ENCODE measurements around the gene IER5. TPM values are rescaled to one million over a fixed set of nuclear protein-coding genes. Genes with fewer than 3 reads are reported as not detected.

Gene IER5
- total and polyA plus RNA-seq, 2 donors from 2014 or later, result 3.9 to 11.0 TPM

- TF ChIP-seq CTCF (IDR thresholded peaks at IDR 0.05; ENCODE audit: borderline replicate concordance, extremely low read depth, insufficient read depth), result no peak
- no peak for DNase-seq
- intact Hi-C loops (cut with DNase I), result no loop called here
- Histone ChIP-seq H3K27me3 (ENCODE audit: control insufficient read depth, insufficient read depth, low read length) (no peaks in the 10 kb centered on the region), H3K4me3 (ENCODE audit: low read length in 3 of 3) (no peak overlapping the region), H3K9ac (ENCODE audit: low read length in 3 of 3) (no peak overlapping the region), H3K27ac (ENCODE audit: low read depth in 2 of 2, low read length in 2 of 2) (no peak overlapping the region), H3K9me3 (ENCODE audit: control insufficient read depth in 2 of 3, insufficient read depth in 1 of 3, low read length in 3 of 3) (no peaks in the 10 kb centered on the region), H3K36me3 (ENCODE audit: control insufficient read depth in 2 of 3, insufficient read depth in 3 of 3, low read length in 3 of 3) (no peaks in the 10 kb centered on the region), H3K4me1 (ENCODE audit: control insufficient read depth in 2 of 3, insufficient read depth in 2 of 3, low read depth in 1 of 3, low read length in 3 of 3) (no peaks in the 10 kb centered on the region)
- no peak for FAIRE-seq
These were observed 10.8 kb upstream of the IER5 start for GRCh38 chr1:181077576-181078242.

GRCh38 chr1:181079382-181079781 is 9.1 kb upstream of the IER5 start:
- no peak overlapping the region for H3K27ac ChIP-seq (ENCODE audit: low read depth in 2 of 2, low read length in 2 of 2)
- peaks cover 0 to 2% (median 0%) of the 10 kb centered on the region in 3 donors for H3K4me1 ChIP-seq (ENCODE audit: control insufficient read depth in 2 of 3, insufficient read depth in 2 of 3, low read depth in 1 of 3, low read length in 3 of 3)
- H3K27me3 ChIP-seq (ENCODE audit: control insufficient read depth, insufficient read depth, low read length), result no peaks in the 10 kb centered on the region
- H3K9ac ChIP-seq (ENCODE audit: low read length in 3 of 3), result no peak overlapping the region
- TF ChIP-seq CTCF (IDR thresholded peaks at IDR 0.05; ENCODE audit: borderline replicate concordance, extremely low read depth, insufficient read depth), result no peak
- intact Hi-C loops (cut with DNase I), result no loop called here
- FAIRE-seq (no peak), DNase-seq (no peak)
- H3K9me3 ChIP-seq (ENCODE audit: control insufficient read depth in 2 of 3, insufficient read depth in 1 of 3, low read length in 3 of 3), result no peaks in the 10 kb centered on the region
- H3K36me3 ChIP-seq (ENCODE audit: control insufficient read depth in 2 of 3, insufficient read depth in 3 of 3, low read length in 3 of 3), result no peaks in the 10 kb centered on the region
- H3K4me3 ChIP-seq (ENCODE audit: low read length in 3 of 3), result no peak overlapping the region

- intact Hi-C loops (cut with DNase I), result loop anchor here (10.0 kb wide), 1 partner anchor 65 kb away; no protein-coding TSS in a partner anchor
- no peak overlapping the region for H3K27ac ChIP-seq (ENCODE audit: low read depth in 2 of 2, low read length in 2 of 2)
- FAIRE-seq, result no peak
- H3K27me3 ChIP-seq (ENCODE audit: control insufficient read depth, insufficient read depth, low read length), result no peaks in the 10 kb centered on the region
- H3K4me1 ChIP-seq (ENCODE audit: control insufficient read depth in 2 of 3, insufficient read depth in 2 of 3, low read depth in 1 of 3, low read length in 3 of 3), result peaks cover 0 to 2% (median 0%) of the 10 kb centered on the region in 3 donors
- TF ChIP-seq CTCF (IDR thresholded peaks at IDR 0.05; ENCODE audit: borderline replicate concordance, extremely low read depth, insufficient read depth), result no peak
- no peak overlapping the region for H3K4me3 ChIP-seq (ENCODE audit: low read length in 3 of 3)
- no peak for DNase-seq
- H3K36me3 ChIP-seq (ENCODE audit: control insufficient read depth in 2 of 3, insufficient read depth in 3 of 3, low read length in 3 of 3), result no peaks in the 10 kb centered on the region
- H3K9me3 ChIP-seq (ENCODE audit: control insufficient read depth in 2 of 3, insufficient read depth in 1 of 3, low read length in 3 of 3), result no peaks in the 10 kb centered on the region
- H3K9ac ChIP-seq (ENCODE audit: low read length in 3 of 3), result no peak overlapping the region
These were observed 8.6 kb upstream of the IER5 start for GRCh38 chr1:181079920-181080319.

All from kidney (tissue), 14 donors.